Measurements from ENCODE around the gene CFAP73. TPM values are rescaled to one million over a fixed set of nuclear protein-coding genes. Genes with fewer than 3 reads are reported as not detected.
A peak's percentile ranks its signal among the peaks of the same experiment; 100 is the strongest.
"Not testable (repeated sequence)": the region's sequence is repeated elsewhere in the genome, so short reads cannot be mapped to it uniquely, and the experiment has no call there.

Gene CFAP73
- total RNA-seq, 1 donor from 2014 or later, result not detected

DNA sequence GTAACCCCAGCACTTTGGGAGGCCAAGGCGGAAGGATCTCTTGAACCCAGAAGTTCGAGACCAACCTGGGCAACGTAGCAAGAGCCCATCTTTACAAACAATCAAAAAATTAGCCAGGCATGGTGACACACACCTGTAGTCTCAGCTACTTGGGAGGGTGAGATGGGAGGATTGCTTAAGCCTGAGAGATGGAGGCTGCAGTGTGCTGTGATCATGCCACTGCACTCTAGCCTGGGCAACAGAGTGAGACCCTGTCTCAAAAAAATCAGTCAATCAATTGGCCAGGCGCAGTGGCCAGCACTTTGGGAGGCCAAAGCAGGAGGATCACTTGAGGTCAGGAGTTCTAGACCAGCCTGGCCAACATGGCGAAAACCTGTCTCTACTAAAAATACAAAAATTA, 57.3 kb downstream of the CFAP73 start:
- not testable (repeated sequence) for H3K27ac ChIP-seq (ENCODE audit: low read depth, low read length); H3K27me3 ChIP-seq (ENCODE audit: control insufficient read depth in 3 of 3, insufficient read depth in 3 of 3, low read length in 3 of 3)
- peaks cover 7 to 14% (median 12%) of the 10 kb centered on the region in 3 donors for H3K4me1 ChIP-seq (ENCODE audit: control insufficient read depth in 3 of 3, insufficient read depth in 3 of 3, low read length in 3 of 3)

DNA sequence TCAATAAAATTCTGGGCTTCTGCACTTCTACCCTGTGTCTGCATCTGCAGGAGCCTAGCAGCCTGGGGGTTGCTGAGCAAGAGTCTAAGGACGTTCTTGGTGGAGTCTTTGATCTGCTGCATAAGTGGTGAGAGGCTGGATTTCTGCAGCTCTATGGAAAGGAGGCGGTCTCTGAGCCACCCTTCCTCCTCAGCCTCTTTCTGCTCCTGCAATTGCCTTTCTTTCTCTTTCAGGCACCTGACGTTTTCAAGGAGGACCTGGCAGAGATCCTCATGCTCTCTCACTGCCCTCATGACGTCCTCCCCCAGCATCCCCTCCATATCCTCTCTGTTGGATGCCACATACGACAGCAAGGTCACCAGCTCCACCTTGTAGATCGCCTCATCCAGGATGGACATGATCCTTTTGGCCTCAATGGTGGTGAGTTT, 58.1 kb downstream of the CFAP73 start:
- Histone ChIP-seq H3K9me3 (ENCODE audit: control insufficient read depth in 3 of 3, low read length in 3 of 3) (no peaks in the 10 kb centered on the region), H3K9ac (ENCODE audit: low read depth in 1 of 3, low read length in 3 of 3) (no peak overlapping the region), H3K27me3 (ENCODE audit: control insufficient read depth in 3 of 3, insufficient read depth in 3 of 3, low read length in 3 of 3) (no peaks in the 10 kb centered on the region), H3K4me1 (ENCODE audit: control insufficient read depth in 3 of 3, insufficient read depth in 3 of 3, low read length in 3 of 3) (peaks cover 7 to 13% (median 9%) of the 10 kb centered on the region in 3 donors), H3K4me3 (ENCODE audit: low read length in 3 of 3) (peak overlapping the region in 1 of 3 donors; percentile 6), H3K36me3 (ENCODE audit: control insufficient read depth in 3 of 3, insufficient read depth in 3 of 3, low read length in 3 of 3) (no peaks in the 10 kb centered on the region), H3K27ac (ENCODE audit: low read depth, low read length) (peak overlapping the region; percentile 72)

More for the DNA sequence above, 57.3 kb downstream of the CFAP73 start:
- not testable (repeated sequence) for H3K9me3 ChIP-seq (ENCODE audit: control insufficient read depth in 3 of 3, low read length in 3 of 3); H3K4me3 ChIP-seq (ENCODE audit: low read length in 3 of 3); H3K36me3 ChIP-seq (ENCODE audit: control insufficient read depth in 3 of 3, insufficient read depth in 3 of 3, low read length in 3 of 3); H3K9ac ChIP-seq (ENCODE audit: low read depth in 1 of 3, low read length in 3 of 3)

DNA sequence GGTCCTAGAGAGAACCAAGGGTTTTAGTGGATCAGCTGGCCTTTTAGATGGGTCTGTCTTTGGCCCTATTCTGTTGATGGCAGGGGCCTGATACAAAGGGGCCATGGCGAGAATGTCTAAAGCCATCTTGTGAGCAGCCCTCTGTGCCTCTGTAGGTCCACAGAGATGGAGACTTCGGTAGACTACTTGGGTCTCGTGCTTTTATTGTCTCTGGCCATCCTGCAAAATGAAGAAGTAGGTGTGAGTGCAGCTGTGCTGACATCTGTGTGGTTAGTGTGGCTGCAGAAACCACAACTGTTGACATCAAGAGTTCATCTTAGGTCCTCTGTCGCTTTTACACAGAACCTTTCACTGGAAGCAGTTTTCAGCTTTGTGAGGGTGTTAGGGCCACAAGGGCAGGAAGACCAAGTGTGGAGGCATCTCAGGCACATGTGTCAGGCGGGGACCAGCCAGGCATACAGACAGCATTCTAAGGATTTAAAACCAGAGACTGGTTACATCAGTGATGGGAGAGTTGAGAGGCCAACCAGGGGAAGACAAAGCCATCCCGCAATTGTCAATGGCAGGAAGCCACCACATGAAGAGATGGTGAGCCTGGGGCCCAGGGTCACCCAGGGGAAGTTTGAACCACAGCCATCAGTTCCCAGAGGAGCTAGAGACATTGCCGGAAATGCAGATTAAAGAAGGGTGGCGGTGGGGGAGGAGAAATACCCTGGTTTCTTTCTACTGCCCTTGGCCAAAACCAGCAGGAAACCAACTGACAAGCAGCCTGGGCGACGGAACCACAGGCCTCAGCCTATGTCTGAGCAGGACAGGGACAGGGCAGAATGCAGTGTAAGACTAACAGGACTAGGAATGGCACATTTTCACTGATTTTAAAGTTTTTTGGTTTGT, 58.8 kb downstream of the CFAP73 start:
- no peaks in the 10 kb centered on the region for H3K27me3 ChIP-seq (ENCODE audit: control insufficient read depth in 3 of 3, insufficient read depth in 3 of 3, low read length in 3 of 3)
- no peaks in the 10 kb centered on the region for H3K36me3 ChIP-seq (ENCODE audit: control insufficient read depth in 3 of 3, insufficient read depth in 3 of 3, low read length in 3 of 3)
- H3K4me3 ChIP-seq (ENCODE audit: low read length in 3 of 3), result no peak overlapping the region
- peak overlapping the region; percentile 72 for H3K27ac ChIP-seq (ENCODE audit: low read depth, low read length)
- peaks cover 7 to 13% (median 9%) of the 10 kb centered on the region in 3 donors for H3K4me1 ChIP-seq (ENCODE audit: control insufficient read depth in 3 of 3, insufficient read depth in 3 of 3, low read length in 3 of 3)
- H3K9ac ChIP-seq (ENCODE audit: low read depth in 1 of 3, low read length in 3 of 3), result no peak overlapping the region
- H3K9me3 ChIP-seq (ENCODE audit: control insufficient read depth in 3 of 3, low read length in 3 of 3), result no peaks in the 10 kb centered on the region

Small RNA genes lying within 50 kb of the gene (small RNA-seq; reads per million reads assigned to genes)
- not detected for gene MIR7106
- gene RF00019, result not detected

Other genes starting within 250 kb of the CFAP73 start
- gene OAS1, start 242.8 kb upstream of the CFAP73 start, total RNA-seq, result 8.9 TPM
- 6.3 TPM for gene OAS3, start 211.2 kb upstream of the CFAP73 start, total RNA-seq
- 6.8 TPM for gene OAS2, start 171.2 kb upstream of the CFAP73 start, total RNA-seq
- 3.1 TPM for gene DTX1, start 93.0 kb upstream of the CFAP73 start, total RNA-seq
- not detected for gene RASAL1, start 14.0 kb upstream of the CFAP73 start, total RNA-seq
- 29.7 TPM for gene DDX54, start 35.8 kb downstream of the CFAP73 start, total RNA-seq
- gene RITA1, start 36.0 kb downstream of the CFAP73 start, total RNA-seq, result 10.4 TPM
- 11.0 TPM for gene TPCN1, start 71.7 kb downstream of the CFAP73 start, total RNA-seq
- gene SLC8B1, start 185.4 kb downstream of the CFAP73 start, total RNA-seq, result 8.4 TPM
- gene PLBD2, start 208.9 kb downstream of the CFAP73 start, total RNA-seq, result 4.2 TPM

Measured in skeletal muscle tissue (tissue), 5 donors.